Muscle of leg (tissue), 11 donors: Measurements from ENCODE around the gene PHF1. TPM values are rescaled to one million over a fixed set of nuclear protein-coding genes. Genes with fewer than 3 reads are reported as not detected.
"Not testable (repeated sequence)": the region's sequence is repeated elsewhere in the genome, so short reads cannot be mapped to it uniquely, and the experiment has no call there.

Experiments
- DNase-seq: peaks from one replicate; pipeline ENCODE4 v3.0.0; 2013
- H3K27ac ChIP-seq: one replicate; pipeline ENCODE4 v1.5.1; 2013; ENCODE audit warnings: mild to moderate bottlenecking, low read length, control low read depth
- H3K27me3 ChIP-seq: one replicate; pipeline ENCODE4 v1.6.1; 2013; ENCODE audit warnings: low read length; ENCODE audit not compliant: control insufficient read depth, insufficient read depth
- H3K36me3 ChIP-seq: one replicate; pipeline ENCODE4 v1.6.1; 2013; ENCODE audit warnings: low read length; ENCODE audit not compliant: control insufficient read depth, insufficient read depth
- H3K4me1 ChIP-seq: one replicate; pipeline ENCODE4 v1.6.1; 2013; ENCODE audit warnings: low read length; ENCODE audit not compliant: control insufficient read depth, insufficient read depth
- H3K4me3 ChIP-seq: one replicate; pipeline ENCODE4 v1.5.1; 2013; ENCODE audit warnings: low read length, control low read depth
- H3K9me3 ChIP-seq: replicated peaks from 2 replicates; pipeline ENCODE4 v1.6.1; 2013; ENCODE audit warnings: low read depth, low read length; ENCODE audit not compliant: control insufficient read depth
- whole genome bisulfite sequencing: methylation state at CpG from one replicate; pipeline ENCODE4 v1.1.5; 2013; ENCODE audit warnings: missing lambda C conversion rate; ENCODE audit not compliant: insufficient coverage; 5-methylcytosine and 5-hydroxymethylcytosine counted together
- polyA plus RNA-seq, 8 donors: library from polyadenylated mRNA; unstranded; fragments of 120-200 nt; gene quantifications; one replicate each; pipeline versions ENCODE4 v1.2.1 to v1.2.3, GENCODE V29; 2013; ENCODE audit warnings: inconsistent platforms in 1 of 8, low replicate concordance in 1 of 8; ENCODE audit not compliant: insufficient read length in 8 of 8, insufficient read depth in 1 of 8
- total RNA-seq: library from RNA; stranded (reverse); fragments of 120-200 nt; gene quantifications from one replicate; pipeline ENCODE4 v1.2.4, GENCODE V29; 2013

PHF1 gene
- total and polyA plus RNA-seq, 9 donors: 26.3 to 56.0 (median 46.7) TPM

DNA sequence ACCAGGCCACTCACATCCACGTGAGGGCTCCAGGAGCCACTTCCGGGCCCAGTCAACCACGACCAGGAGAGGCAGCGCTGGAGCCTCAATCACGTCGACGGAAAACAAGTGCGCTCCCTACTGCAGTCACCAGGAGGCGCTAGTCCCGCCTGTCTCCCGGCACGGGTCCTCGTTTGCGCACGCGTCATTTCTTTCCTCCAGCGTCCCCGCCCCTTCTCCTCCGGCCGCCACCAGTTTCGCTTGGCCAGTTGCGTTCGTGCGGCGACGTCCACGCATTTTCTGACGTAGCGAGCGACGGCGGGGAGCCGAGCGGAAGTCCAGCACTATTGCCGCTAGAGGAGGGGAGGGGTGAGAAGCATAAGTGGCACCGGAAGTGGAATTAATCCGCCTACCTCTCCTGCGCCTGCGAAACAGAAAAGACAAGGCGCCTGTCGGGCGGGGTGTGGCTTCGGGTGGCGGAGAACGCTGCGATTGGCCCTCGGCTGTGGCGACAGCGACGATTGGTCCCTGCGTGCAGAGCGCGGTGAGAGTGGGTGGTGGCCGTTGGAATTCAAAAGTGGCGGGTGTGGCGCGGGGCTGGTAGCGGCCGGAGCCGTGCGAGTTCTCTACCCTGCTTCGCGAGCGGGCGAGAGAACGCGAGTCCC, 19.4 kb upstream of the PHF1 start, which contains the start of gene KIFC1:
TSS of gene KIFC1 (plus strand) at position 546 of the 644 bp plus-strand sequence. CDS start 163 bp downstream, outside the sequence.
- peak; percentile 100 for DNase-seq
- Histone ChIP-seq H3K4me3 (peak within 1 kb of the TSS; percentile 76), H3K27ac (peak within 1 kb of the TSS; percentile 95), H3K9me3 (no peaks in the 10 kb centered on the region), H3K36me3 (no peaks in the 10 kb centered on the region), H3K27me3 (no peaks in the 10 kb centered on the region), H3K4me1 (peaks cover 23% of the 10 kb centered on the region)
- WGBS: under 1% methylated on average over 59 of the region's 67 CpGs

DNA sequence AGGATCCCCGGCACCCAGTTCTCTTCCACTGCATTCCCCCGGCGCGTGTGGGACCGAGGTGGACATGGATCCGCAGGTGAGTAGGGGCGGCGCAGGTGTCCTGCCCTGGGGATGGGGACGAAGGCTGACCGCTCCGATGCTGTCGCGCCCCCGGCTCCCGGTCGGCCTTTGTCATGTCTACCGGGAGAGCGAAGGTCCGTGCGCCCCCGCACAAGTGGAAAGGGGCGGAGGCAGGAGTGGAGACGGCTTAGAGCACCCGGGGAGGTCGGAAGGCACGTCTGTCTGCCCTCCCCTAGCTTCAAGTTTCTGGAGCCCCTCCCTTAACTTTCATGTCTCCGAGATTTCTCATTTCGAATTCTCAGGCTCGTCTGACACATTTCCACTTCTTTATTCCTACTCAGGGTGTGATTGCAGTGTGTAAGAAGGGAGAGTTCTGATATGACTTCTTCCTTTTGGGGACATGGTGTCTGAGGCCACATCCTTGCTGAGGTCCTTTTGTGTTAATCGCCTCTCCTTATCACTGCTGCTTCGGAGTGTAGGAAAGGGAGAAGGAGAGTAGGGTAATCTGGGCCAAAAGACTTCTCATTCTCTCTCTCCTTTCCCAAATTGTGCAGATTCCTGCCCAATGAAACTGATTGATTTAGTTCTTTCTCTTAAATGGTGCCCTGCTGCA, 18.8 kb upstream of the PHF1 start:
- no peaks in the 10 kb centered on the region for H3K27me3 ChIP-seq
- no peaks in the 10 kb centered on the region for H3K36me3 ChIP-seq
- H3K4me1 ChIP-seq: peaks cover 23% of the 10 kb centered on the region
- DNase-seq: no peak
- H3K27ac ChIP-seq: peak overlapping the region; percentile 95
- 0% methylated on average over 18 of the region's 31 CpGs for WGBS
- peak overlapping the region; percentile 76 for H3K4me3 ChIP-seq
- H3K9me3 ChIP-seq: no peaks in the 10 kb centered on the region

DNA sequence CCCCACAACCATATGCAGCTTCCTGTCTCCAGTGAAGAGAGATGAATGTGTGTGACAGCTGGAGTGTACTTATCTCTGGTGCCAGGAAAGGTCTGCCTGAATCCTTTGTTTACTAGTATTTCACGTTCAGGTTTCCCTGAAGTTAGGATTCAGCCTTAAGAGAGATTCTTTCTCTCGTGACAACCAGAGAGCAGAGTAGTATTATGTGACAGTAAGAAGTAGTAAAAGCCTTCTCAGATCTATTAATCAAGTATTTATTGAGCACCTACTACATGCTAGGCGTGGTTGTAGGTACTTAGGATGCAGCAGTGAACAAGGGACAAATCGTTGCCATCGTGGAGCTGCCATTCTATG, 18.2 kb upstream of the PHF1 start:
- DNase-seq: no peak
- peak overlapping the region; percentile 76 for H3K4me3 ChIP-seq
- no peaks in the 10 kb centered on the region for H3K9me3 ChIP-seq
- H3K27ac ChIP-seq: peak overlapping the region; percentile 53
- H3K36me3 ChIP-seq: peaks cover 2% of the 10 kb centered on the region
- peaks cover 23% of the 10 kb centered on the region for H3K4me1 ChIP-seq
- no peaks in the 10 kb centered on the region for H3K27me3 ChIP-seq
- WGBS: no CpG with 5 or more reads among the region's 5 CpGs

GRCh38 chr6:33392979-33393378, 17.8 kb upstream of the PHF1 start:
- Histone ChIP-seq H3K4me3 (peak overlapping the region; percentile 76), H3K27me3 (no peaks in the 10 kb centered on the region), H3K4me1 (peaks cover 23% of the 10 kb centered on the region), H3K36me3 (peaks cover 6% of the 10 kb centered on the region), H3K27ac (no peak overlapping the region), H3K9me3 (no peaks in the 10 kb centered on the region)
- no peak for DNase-seq
- 32% methylated on average over 3 of the region's 3 CpGs for WGBS

DNA sequence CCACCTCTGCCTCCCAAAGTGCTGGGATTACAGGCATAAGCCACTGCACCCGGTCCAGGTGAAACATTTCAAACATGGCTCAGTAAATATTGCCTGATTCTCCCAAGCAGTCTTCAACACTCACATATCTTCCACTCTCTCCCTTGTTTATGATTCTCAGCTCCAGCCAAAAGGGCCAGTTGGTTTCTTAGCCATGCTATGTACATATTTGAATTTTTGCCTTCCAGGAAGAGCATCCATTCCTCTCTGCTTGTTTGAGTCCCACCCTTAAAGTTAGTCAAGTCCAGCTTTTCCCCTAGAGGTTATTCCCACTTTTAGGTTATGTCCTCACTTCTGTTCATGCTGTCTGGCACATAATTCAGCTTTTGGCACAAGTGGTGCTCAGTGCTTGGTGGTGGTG, 13.3 kb upstream of the PHF1 start:
- Histone ChIP-seq H3K9me3 (no peaks in the 10 kb centered on the region), H3K36me3 (peaks cover 15% of the 10 kb centered on the region), H3K27ac (no peak overlapping the region), H3K27me3 (no peaks in the 10 kb centered on the region), H3K4me3 (no peak overlapping the region), H3K4me1 (peaks cover 13% of the 10 kb centered on the region)
- no peak for DNase-seq
- WGBS: 100% methylated on average over 1 of the region's 1 CpG

DNA sequence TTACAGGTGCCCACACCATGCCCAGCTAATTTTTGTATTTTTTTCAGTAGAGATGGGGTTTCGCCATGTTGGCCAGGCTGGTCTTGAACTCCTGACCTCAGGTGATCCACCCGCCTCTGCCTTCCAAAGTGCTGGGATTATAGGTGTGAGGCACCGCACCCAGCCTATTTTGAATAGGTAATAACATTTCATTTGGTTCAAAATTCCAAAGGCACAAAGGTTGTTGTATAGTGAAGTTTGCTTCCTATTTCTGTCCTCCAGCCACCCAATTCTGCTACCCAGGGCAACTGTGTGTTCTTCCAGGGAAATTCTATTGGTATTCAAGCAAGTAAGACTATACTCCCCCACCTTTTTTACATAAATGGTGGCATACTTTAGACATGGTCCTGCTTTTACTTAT, 12.2 kb upstream of the PHF1 start:
- WGBS: no CpG with 5 or more reads among the region's 3 CpGs
- H3K27me3 ChIP-seq, H3K27ac ChIP-seq, H3K9me3 ChIP-seq, H3K4me3 ChIP-seq, DNase-seq, H3K4me1 ChIP-seq: not testable (repeated sequence)
- H3K36me3 ChIP-seq: peaks cover 25% of the 10 kb centered on the region

GRCh38 chr6:33399881-33400280, 10.9 kb upstream of the PHF1 start:
- not testable (repeated sequence) for H3K27me3 ChIP-seq, H3K9me3 ChIP-seq, H3K4me3 ChIP-seq, H3K27ac ChIP-seq, DNase-seq, H3K4me1 ChIP-seq
- whole genome bisulfite sequencing: no CpG with 5 or more reads among the region's 6 CpGs
- peaks cover 37% of the 10 kb centered on the region for H3K36me3 ChIP-seq

DNA sequence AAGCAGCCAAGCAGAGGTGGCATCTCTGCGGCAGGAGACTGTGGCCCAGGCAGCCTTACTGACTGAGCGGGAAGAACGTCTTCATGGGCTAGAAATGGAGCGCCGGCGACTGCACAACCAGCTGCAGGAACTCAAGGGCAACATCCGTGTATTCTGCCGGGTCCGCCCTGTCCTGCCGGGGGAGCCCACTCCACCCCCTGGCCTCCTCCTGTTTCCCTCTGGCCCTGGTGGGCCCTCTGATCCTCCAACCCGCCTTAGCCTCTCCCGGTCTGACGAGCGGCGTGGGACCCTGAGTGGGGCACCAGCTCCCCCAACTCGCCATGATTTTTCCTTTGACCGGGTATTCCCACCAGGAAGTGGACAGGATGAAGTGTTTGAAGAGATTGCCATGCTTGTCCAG, 5.9 kb upstream of the PHF1 start:
- Histone ChIP-seq H3K27ac (no peak overlapping the region), H3K36me3 (peaks cover 41% of the 10 kb centered on the region), H3K4me3 (no peak overlapping the region), H3K9me3 (no peaks in the 10 kb centered on the region), H3K27me3 (no peaks in the 10 kb centered on the region), H3K4me1 (peaks cover 3% of the 10 kb centered on the region)
- WGBS: 93% methylated on average over 14 of the region's 17 CpGs
- no peak for DNase-seq

DNA sequence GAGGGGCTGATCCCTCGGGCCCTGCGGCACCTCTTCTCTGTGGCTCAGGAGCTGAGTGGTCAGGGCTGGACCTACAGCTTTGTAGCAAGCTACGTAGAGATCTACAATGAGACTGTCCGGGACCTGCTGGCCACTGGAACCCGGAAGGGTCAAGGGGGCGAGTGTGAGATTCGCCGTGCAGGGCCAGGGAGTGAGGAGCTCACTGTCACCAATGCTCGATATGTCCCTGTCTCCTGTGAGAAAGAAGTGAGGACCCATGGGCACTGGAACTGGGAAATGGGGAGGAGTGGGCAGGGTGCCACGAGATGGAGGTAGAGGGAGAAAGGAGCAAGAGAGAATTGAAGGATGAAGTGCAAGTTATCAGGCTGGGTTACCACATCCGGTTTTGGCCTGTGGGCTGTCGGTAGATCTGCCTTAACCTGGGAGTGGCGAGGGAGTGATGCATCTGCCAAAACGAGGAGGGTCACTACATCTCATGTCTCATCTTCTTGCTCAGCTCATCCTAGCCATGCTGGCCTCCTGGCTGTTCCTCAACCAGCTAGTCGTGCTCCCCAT, 5.4 kb upstream of the PHF1 start:
- Histone ChIP-seq H3K36me3 (peaks cover 41% of the 10 kb centered on the region), H3K4me3 (no peak overlapping the region), H3K4me1 (peaks cover 3% of the 10 kb centered on the region), H3K9me3 (no peaks in the 10 kb centered on the region), H3K27me3 (no peaks in the 10 kb centered on the region), H3K27ac (no peak overlapping the region)
- peak; percentile 7 for DNase-seq
- 92% methylated on average over 15 of the region's 15 CpGs for WGBS

- no peak overlapping the region for H3K27ac ChIP-seq
- no peak for DNase-seq
- H3K36me3 ChIP-seq: peaks cover 41% of the 10 kb centered on the region
- peaks cover 3% of the 10 kb centered on the region for H3K4me1 ChIP-seq
- H3K9me3 ChIP-seq: no peaks in the 10 kb centered on the region
- 93% methylated on average over 13 of the region's 17 CpGs for WGBS
- no peak overlapping the region for H3K4me3 ChIP-seq
- H3K27me3 ChIP-seq: no peaks in the 10 kb centered on the region
Measured at GRCh38 chr6:33406126-33406525, 4.7 kb upstream of the PHF1 start.
